Retina (tissue), 1 donor: Measurements from ENCODE around the gene PINLYP.

Source experiments
- DNase-seq: peaks from one replicate; pipeline ENCODE4 v3.0.0-alpha.2; 2016

The PINLYP gene

DNA sequence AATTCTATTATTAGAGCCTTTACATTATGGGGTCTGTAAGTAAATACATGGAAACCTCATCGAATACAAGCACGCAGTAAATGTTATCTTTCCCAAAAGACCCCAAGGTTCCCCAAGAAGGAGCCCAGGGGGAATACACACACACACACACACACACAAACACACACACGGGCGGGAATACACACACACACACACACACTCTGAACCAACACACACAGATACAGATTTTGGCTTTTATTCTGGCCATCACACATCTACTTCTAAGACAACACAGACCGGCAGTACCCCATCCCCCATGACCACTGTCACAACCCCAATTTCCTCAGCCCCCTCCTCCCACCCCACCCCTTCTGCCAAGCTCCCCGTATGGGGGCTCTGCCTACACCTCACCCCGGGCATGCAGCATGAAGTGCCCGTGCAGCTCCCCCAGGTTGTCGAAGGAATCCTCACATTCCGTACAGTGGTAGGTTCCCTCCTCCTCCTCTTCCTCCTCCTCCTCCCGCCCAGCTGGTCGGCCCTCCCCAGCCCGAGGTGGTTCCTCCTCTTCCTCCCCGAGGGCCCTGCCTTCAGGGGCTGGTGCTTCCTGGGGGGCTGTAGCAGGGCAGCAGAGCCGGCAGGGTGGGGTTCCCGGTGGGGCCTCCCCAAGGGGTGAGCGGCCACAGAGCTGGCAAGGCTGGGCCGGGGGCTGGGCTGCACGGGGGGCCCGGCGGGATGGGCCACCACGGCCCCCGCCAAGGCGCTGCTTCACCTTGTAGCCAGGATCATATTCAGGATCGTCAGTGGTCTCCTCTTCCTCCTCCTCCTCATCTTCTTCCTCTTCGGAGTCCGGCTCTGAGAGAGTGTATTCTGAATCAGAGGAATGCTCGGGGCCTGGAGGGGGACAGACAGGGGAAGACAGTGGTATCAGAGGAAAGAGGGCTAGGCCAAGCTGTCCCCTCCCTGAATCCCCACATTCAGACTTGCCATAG, 31.9 kb downstream of the PINLYP start:
- no peak for DNase-seq

DNA sequence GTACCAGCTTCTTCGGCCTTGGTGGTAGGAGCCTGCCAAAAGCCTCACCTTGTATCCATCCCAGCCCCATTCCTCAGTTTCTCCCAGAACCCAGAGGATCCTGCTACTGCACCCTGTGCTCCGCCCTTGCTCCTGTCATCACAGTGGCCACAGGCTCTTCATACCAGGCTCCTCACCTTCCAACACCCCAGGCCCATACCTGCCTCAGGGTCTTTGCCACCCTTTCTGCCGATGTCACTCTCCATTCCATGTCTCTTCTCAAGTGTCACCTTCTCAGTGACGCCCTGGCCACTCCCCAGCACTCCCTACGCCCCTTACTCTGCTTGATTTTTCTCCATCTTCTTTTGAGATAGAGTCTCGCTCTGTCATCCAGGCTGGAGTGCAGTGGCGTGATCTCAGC, 34.3 kb downstream of the PINLYP start:
- no peak for DNase-seq

DNA sequence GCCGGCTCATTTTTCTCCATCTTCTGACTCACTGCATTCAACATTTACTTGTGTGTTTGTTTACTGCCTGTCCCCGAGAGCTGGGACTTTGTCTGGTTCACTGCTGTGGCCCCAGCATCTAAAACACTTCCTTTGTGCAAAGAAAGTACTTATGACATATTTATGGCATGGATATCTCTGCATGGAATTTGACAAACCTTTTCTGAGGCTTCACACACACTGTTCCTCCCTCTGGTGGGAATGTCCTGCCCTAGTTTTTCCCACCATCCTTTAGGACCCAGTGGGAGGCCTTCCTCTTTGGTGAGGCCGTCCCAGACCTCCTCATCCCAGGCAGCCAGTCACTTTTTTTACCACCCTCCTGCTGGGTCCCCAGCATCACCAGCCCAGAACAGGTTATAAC, 34.9 kb downstream of the PINLYP start:
- no peak for DNase-seq

DNA sequence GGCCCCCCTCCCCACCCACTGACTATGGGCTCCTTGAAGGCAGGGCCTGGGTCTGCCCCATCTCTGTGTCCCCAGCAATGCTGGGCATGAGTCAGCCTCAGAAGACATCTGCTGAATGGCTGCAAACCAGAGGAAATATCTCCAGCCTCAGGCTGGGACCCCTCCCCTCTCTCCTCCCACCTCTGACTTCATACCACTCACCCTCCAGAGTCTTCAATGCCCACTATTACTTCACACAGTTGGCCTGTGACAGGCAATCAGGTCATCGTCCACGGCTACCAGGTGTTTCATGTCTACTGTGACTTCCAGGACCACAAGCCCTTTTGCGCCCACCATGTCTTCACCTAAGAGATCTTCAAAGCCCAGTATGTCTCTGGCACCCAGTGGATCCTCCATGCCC, 36.2 kb downstream of the PINLYP start, which contains the start of gene SRRM5:
Gene SRRM5 (plus strand): TSS at position 301 of the 400 bp plus-strand sequence. CDS start 34 bp downstream, at position 335.
- no peak for DNase-seq

DNA sequence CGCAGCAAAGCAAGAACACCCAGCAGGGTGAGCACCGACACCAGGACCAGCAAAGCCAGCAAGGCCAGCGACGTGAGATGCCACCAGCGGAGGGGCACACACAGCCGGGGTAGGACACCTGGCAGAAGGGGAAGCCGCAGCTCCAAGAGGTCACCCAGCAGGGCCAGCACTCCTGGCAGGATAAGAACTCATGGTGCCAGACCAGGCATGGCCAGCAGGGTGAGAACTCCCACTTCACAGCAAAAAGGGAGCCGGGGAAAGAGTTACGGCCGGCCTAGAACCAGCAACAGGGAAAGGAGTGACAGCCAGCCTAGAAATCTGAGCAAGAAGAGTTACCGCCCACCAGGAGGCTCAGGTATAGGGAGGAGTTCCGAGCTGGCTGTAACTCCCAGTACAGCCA, 36.8 kb downstream of the PINLYP start:
- DNase-seq: no peak

DNA sequence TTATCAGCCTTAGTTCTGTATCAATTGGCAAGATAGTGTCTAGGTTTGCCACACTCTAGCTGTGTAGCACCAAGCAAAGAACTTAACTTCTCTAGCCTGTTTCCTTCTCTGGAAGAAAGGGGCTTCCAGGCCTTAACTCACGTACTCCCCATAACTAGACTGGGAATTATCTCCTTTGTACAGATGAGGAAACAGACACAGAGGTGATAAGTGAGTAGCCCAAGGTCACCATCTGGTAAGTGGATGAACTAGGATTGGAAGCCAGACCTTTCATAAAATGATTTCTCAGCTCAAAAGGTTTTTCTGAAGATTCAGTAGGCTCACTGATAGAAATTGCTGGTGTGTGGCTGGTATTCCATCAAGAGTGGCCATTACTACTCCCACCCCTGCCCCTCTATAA, 40.7 kb downstream of the PINLYP start:
- no peak for DNase-seq

DNA sequence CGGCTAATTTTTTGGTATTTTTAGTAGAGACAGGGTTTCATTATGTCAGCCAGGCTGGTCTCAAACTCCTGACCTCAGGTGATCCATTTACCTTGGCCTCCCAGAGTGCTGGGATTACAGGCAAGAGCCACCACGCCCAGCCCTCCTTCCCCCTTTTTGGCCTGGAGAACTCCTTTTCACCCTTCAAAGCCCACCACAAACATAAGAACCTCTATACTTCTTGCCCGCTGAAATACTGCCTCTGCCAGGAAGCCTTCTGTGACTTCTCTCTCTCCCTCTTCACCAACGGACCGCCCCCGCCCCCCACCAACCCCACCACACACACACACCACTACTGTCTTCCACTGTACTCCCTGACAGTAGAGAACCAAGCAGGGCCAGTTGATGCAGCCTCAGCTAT, 41.4 kb downstream of the PINLYP start:
- DNase-seq: no peak

DNA sequence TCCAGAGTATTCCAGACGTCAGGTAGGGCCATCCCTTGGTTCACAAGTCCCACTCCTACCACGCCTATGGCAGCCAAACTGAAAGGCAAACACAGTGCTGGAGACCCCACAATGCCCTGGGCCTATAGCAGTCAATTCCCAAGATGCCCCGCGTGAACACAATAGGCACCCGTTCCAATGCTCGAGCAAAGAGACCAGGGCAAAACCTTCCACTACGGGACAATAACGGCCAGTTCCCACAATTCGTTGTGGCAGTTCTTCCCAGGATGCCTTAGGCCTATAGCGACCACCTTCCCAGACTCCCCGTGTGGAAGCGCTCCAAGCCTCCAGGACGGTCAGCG, 43.3 kb downstream of the PINLYP start:
- DNase-seq: no peak

DNA sequence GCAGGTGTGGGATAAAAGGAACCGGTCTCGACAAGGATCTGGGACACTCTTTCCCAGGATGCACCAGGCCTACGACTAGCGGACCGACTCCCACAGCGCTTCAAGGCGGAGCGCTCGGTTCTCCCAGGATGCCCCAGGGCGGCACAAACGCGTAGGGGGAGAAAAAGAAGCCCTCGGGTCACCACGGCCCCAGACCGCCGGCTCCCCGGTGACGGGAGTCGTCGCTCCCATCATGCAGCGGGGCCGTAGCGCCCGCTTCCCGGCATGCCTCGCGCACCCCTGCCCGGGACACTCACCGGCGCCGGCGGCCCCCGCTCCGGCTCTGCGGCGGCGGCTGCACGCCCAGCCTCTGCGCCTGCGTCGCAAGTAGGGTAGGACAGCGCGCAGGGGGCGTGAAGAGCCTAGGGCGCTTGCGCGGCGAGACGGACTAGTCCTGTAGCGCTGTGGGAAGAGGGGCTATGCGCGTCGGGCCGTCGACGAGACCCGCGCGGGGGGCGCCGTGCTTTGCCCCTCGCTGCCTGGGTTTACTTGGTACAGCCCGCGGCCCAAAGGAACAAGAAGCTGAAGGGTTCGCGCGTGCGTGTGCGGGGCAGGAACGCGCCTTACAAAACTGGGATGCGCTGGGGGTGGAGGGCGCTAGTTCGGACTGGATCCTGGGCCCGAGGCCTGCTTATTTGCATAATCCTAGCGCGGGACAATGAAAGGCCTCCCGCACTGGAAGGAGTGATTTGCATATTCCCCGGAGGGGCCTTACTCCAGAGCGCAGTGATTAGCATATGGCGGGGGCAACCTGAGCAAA, 43.9 kb downstream of the PINLYP start, which contains the start of gene ZNF428:
Gene ZNF428 (minus strand): TSS at position 368 of the 799 bp plus-strand sequence. CDS start 5,325 bp downstream, outside the sequence.
- peak; percentile 98 for DNase-seq

DNA sequence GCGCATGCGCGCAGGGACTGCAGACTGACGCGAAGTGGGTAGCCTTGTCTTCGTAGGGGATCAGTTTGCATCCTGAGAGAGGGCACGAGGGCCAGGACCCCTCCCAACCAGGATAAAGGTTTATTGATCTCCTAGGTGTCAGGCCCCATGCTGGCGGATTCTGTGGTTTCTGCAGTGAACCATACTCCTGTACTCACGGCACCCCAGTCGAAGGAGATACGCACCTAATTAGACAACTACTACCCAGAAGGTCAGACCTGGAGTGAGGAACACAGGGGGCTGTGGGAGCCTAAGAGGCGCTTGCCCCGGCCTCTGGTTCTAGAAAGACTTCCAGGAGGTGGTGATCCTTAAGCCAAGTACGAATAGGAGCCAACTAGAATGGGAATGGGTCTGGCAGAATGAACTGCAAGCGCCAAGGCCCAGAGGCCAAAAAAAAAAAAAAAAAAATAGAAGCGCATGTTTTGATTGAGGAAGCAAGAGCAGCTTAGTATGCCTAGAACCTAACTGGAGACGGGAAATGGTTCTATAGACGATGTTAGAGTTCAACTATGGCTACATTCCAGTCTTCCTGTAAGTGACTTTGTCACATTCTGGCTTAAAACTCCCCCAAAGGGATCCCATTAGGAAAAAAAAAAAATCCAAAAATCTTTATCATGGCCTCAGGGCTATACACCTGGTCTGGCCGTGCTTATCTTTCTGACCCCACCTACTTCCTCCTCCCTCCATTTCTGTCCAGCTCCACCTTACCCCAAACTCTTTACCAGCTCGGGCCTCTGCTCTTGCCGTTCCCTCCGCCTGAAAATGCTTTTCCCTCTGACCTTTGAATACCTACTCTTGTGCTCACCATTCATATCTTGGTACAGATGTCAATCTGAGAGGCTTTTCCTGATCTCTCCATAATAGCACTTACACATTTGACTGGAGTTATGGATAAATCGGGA, 44.7 kb downstream of the PINLYP start:
- no peak for DNase-seq

DNA sequence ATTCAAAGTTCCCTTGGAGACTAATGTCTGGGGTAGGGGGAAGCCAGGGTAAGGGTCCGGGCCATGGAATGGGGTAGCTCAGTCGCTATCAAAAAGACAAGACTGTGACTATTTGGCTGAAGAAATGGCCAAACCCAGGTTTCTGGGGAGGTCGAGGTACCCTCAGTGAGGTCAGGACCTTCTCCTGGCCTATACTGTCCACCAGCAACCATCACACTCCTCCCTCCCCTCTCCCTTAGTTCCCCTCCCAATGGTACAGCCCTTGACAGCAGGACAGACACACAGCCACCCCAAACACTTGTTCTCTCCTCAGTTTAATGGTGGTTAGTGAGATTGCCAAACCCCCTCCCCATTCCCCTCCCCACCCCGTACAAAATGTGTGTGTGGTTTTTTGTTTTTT, 46.5 kb downstream of the PINLYP start:
- no peak for DNase-seq

DNA sequence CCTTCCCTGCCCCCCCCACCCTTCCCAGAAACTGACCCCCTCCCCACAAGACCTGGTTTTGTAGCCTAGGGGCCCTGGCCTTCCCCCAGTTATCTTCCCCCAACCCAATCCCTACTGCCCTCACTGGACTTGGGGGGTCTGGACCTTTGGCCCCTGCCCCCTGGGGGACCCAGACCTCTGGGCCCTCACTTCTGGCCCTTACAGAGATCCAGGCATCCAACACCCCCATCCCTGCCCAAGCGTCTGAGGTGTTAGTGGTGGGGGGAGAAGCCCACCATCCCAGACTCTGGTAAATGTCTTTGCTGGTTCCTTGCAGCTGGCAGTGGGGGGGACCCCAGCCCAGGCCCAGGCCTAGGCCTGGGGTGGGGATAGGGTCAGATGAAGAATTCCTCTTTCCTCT, 47.4 kb downstream of the PINLYP start:
- DNase-seq: no peak

DNA sequence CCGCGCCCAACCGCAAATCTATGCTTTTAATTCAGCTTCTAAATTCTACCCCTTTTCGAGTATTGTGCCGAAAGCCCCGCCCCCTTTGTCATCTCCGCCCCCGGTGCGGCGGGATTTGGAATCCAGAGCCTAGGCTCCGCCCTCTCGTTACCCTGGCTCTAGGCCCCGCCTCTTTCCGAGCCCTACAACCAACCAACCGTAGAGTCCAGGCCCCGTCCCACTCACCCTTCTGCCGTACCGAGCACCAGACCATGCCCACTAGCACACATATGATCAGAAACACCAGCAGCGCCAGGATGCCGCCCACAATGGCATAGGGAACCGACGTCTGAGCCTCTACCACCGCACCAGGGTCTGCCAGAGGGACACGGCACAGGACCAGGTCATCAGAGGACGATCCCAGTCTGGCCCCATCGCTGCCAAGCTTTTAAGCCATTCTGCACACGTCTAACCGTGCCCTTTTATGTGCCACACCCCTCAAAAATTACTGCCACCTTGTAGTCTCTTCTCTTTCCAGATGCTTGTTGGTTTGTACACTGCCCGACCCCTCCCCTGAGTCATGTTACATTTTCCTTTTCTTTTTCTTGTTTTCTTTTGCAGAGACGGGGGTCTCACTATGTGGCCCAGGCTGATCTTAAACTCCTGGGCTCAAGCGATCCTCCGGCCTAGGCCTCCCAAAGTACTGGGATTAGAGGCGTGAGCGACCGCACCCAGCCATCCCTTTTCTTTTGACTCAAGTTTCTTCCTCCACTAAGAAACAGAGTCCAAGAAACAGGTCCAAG, 48.5 kb downstream of the PINLYP start:
- DNase-seq: no peak

DNA sequence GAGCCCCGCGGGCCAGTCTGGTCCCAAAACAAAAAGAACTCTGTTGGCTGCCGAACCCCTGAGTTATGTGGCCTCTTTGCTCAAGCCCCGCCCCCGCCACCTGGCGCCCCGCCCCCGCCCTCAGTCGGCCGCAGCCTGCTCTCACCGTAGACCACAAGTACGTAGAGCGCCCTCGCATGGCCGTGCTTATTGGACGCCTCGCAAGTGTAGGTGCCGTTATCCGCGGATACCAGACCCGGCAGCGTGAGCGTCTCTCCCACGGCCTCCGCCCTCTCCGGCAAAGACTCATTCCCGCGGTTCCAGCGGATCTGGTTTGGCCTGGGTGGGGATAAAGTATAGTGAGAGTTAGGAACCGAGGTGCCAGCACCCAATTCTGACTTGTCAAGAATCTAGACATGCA, 49.3 kb downstream of the PINLYP start:
- DNase-seq: no peak

DNA sequence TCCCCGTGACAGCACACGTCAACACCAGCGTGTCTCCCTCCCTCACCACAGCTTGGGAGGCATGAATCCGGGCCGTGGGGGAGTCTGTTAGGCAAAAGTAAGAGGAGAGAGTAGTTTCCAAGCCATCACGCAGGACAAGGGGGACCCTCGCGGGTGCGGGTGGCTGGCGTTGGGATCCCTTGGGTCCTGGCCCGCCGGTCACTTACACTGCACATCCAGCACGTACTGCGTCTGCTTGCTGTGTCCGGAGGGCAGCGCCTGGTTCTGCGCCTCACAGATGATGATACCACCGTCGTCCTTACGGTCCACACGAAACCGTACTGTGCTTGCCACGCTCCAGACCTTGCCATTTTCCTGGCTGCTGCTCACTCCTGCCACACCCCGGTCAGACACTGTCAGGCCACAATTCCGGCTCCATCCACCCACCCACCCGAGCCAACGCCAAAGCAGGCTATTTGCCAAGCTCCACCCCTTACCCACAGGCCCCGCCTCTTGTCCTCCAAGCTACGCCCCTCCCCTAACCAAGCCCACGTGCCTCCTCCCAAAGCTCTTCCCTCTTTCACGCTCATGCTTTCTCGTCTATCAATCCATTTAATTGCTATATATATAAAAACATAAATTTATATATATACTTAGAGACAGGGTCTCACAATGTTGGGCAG, 50.4 kb downstream of the PINLYP start:
- no peak for DNase-seq

DNA sequence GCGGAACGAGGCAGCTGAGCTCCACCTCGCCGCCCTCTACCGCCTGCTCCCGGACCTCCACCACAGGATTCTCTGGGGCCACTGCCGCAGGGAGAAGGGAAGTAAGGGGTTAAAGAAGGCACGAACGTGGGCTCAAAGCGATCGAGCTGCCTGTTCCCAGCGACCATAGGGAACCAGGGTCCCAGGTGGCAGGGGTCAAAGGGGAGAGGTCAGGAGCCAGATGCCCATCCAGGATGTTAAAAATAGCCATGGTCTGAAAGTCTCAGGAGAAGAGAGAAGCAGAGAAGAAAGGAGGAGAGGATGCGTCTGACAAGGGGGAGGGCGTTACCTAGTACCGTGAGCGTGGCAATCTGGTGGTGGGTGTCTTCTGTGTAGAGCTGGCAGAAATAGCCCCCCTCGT, 51.2 kb downstream of the PINLYP start:
- DNase-seq: no peak

DNA sequence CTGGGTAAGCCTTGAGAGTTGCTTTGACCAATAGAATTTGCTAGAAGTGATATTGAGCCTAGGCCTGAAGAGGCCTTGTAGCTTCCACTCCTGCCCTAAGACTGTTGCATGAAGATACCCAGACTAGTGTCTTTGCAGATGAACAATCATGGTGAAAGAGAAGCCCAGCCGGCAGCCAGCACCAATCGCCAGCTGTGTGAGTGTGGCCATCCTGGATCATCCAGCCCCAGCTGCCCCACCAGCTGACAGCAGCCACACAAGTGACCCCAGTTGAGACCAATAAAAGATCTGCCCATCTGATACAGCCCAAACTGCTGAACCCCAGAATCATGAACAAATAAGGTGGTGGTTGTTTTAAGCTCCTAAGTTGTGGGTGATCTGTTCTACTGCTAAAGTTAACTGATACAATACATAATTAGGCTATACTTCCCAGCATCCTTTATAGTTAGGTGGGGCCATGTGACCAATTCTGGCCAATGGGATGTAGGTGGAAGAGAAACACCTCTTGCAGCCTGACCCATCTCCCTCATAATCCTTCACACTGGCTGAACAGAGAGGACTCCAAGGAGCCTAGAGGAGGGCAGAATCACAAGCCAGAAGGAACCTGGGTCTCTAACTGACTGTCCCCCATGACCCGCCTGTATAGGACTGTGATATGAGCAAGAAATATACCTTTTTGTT, 53.2 kb downstream of the PINLYP start:
- no peak for DNase-seq

DNA sequence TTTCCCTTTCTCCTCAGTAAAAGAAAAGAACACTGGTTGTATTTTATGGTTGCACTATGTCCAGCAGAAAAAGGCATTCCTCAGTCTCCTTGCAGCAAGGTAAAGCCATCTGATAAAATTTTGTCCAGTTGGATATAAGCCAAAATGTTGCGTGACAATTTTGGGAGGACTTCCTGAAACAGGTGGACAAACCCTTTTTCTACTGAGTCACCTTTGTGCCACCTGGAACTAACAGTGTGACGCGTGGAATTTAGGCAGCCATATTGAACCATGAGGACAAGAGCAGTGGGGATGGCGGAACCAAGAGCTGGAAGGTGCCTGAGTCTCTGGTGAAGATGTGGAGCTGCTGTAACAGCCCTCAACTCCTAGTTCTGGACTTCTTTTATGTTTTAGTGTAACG, 55.9 kb downstream of the PINLYP start:
- no peak for DNase-seq
